GM21825 (cell line): ENCODE results near the gene KLRF2.

Source experiments
- ATAC-seq: cut with Tn5 transposase; IDR thresholded peaks from one replicate; pipeline ENCODE4 v1.9.1; 2021; ENCODE audit warnings: mild to moderate bottlenecking, moderate library complexity; ENCODE audit not compliant: unreplicated experiment

The KLRF2 gene

GRCh38 chr12:9933958-9934357, 52.7 kb downstream of the KLRF2 start:
- no peak for ATAC-seq

GRCh38 chr12:9935026-9935425, 53.7 kb downstream of the KLRF2 start:
- ATAC-seq = no peak

- no peak for ATAC-seq
Observed at GRCh38 chr12:9936591-9936990, 55.3 kb downstream of the KLRF2 start.

GRCh38 chr12:9940375-9940774, 59.1 kb downstream of the KLRF2 start:
- no peak for ATAC-seq

- no peak for ATAC-seq
Observed at GRCh38 chr12:9941838-9942237, 60.5 kb downstream of the KLRF2 start.

- no peak for ATAC-seq
Observed at GRCh38 chr12:9943240-9943639, 62.0 kb downstream of the KLRF2 start.

GRCh38 chr12:9944391-9944790, 63.1 kb downstream of the KLRF2 start:
- ATAC-seq = no peak
